ENCODE data around the gene NKAPD1. TPM values are rescaled to one million over a fixed set of nuclear protein-coding genes. Genes with fewer than 3 reads are reported as not detected.

The NKAPD1 gene
- total RNA-seq, 1 donor, result 30.7 TPM

- no peak for TF ChIP-seq CTCF (IDR thresholded peaks at IDR 0.05; ENCODE audit: insufficient read depth, low read depth, low read length)
Observed at GRCh38 chr11:112051768-112052167, 22.3 kb upstream of the NKAPD1 start.

GRCh38 chr11:112057170-112057569, 16.9 kb upstream of the NKAPD1 start:
- DNase-seq (ENCODE audit: low read depth), result no peak
- no peak overlapping the region for H3K4me3 ChIP-seq (ENCODE audit: low read depth, low read length)

More at GRCh38 chr11:112051768-112052167, 22.3 kb upstream of the NKAPD1 start:
- no peak overlapping the region for H3K4me3 ChIP-seq (ENCODE audit: low read depth, low read length)
- no peak for DNase-seq (ENCODE audit: low read depth)

GRCh38 chr11:112058103-112058502, 16.0 kb upstream of the NKAPD1 start:
- no peak for DNase-seq (ENCODE audit: low read depth)
- no peak overlapping the region for H3K4me3 ChIP-seq (ENCODE audit: low read depth, low read length)
- no peak for TF ChIP-seq CTCF (IDR thresholded peaks at IDR 0.05; ENCODE audit: insufficient read depth, low read depth, low read length)

More at GRCh38 chr11:112057170-112057569, 16.9 kb upstream of the NKAPD1 start:
- TF ChIP-seq CTCF (IDR thresholded peaks at IDR 0.05; ENCODE audit: insufficient read depth, low read depth, low read length), result no peak

- no peak for DNase-seq (ENCODE audit: low read depth)
Observed at GRCh38 chr11:112062923-112063322, 11.2 kb upstream of the NKAPD1 start.

GRCh38 chr11:112082729-112083128, 8.6 kb downstream of the NKAPD1 start:
- TF ChIP-seq CTCF (IDR thresholded peaks at IDR 0.05; ENCODE audit: insufficient read depth, low read depth, low read length), result no peak
- DNase-seq (ENCODE audit: low read depth), result peak; percentile 93

More at GRCh38 chr11:112062923-112063322, 11.2 kb upstream of the NKAPD1 start:
- no peak overlapping the region for H3K4me3 ChIP-seq (ENCODE audit: low read depth, low read length)
- no peak for TF ChIP-seq CTCF (IDR thresholded peaks at IDR 0.05; ENCODE audit: insufficient read depth, low read depth, low read length)

GRCh38 chr11:112085822-112086421, 11.8 kb downstream of the NKAPD1 start:
- H3K4me3 ChIP-seq (ENCODE audit: low read depth, low read length), result peak overlapping the region; percentile 100
- DNase-seq (ENCODE audit: low read depth), result peak; percentile 24
- no peak for TF ChIP-seq CTCF (IDR thresholded peaks at IDR 0.05; ENCODE audit: insufficient read depth, low read depth, low read length)

More at GRCh38 chr11:112082729-112083128, 8.6 kb downstream of the NKAPD1 start:
- no peak overlapping the region for H3K4me3 ChIP-seq (ENCODE audit: low read depth, low read length)

Data from fibroblast of villous mesenchyme (primary cell).